ENCODE data around the gene LZTS2. TPM values are rescaled to one million over a fixed set of nuclear protein-coding genes. Genes with fewer than 3 reads are reported as not detected.

The LZTS2 gene
- polyA plus RNA-seq, 1 experiment, result 33.3 TPM

GRCh38 chr10:100966887-100967286 lies 32.7 kb upstream of the LZTS2 start:
- Histone ChIP-seq H3K27me3 (ENCODE audit: control insufficient read depth, insufficient read depth, low read length) (no peaks in the 10 kb centered on the region), H3K27ac (ENCODE audit: low read depth, low read length) (no peak overlapping the region), H3K9me3 (ENCODE audit: control insufficient read depth, insufficient read depth, low read length) (no peaks in the 10 kb centered on the region), H3K4me3 (ENCODE audit: low read depth, low read length) (no peak overlapping the region)
- ChIA-PET POLR2A (no interaction called here), CTCF (interaction anchor here (0.8 to 1.2 kb wide), 2 partner anchors 47 to 83 kb away, joined by 3 to 4 read pairs; no protein-coding TSS in a partner anchor)
- TF ChIP-seq, protein P1, sequence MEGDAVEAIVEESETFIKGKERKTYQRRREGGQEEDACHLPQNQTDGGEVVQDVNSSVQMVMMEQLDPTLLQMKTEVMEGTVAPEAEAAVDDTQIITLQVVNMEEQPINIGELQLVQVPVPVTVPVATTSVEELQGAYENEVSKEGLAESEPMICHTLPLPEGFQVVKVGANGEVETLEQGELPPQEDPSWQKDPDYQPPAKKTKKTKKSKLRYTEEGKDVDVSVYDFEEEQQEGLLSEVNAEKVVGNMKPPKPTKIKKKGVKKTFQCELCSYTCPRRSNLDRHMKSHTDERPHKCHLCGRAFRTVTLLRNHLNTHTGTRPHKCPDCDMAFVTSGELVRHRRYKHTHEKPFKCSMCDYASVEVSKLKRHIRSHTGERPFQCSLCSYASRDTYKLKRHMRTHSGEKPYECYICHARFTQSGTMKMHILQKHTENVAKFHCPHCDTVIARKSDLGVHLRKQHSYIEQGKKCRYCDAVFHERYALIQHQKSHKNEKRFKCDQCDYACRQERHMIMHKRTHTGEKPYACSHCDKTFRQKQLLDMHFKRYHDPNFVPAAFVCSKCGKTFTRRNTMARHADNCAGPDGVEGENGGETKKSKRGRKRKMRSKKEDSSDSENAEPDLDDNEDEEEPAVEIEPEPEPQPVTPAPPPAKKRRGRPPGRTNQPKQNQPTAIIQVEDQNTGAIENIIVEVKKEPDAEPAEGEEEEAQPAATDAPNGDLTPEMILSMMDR (IDR thresholded peaks at IDR 0.05; ENCODE audit: low read depth, low read length), result no peak
- no peak for DNase-seq (ENCODE audit: low read depth, low spot score)

DNA sequence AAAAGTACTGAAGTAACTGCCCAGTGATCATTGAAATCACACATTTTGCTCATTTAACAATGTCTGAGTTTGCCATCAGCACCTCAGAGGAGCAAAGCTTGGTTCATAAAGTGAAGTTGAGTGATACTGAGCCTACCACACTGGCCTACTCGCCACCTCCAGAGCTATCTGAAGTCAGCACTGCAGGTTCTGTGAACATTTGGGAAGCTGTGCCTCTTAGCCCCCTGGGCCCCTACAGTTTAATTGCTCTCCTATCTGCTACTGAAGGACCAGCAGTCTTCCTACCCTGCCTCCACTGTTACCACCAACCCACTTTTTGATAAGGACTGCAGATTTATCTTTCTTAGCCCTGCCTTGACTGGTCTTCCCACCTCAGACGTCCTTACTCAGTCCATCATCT lies 32.3 kb upstream of the LZTS2 start:
- Histone ChIP-seq H3K27ac (ENCODE audit: low read depth, low read length) (no peak overlapping the region), H3K27me3 (ENCODE audit: control insufficient read depth, insufficient read depth, low read length) (no peaks in the 10 kb centered on the region), H3K9me3 (ENCODE audit: control insufficient read depth, insufficient read depth, low read length) (no peaks in the 10 kb centered on the region), H3K4me3 (ENCODE audit: low read depth, low read length) (no peak overlapping the region)
- POLR2A ChIA-PET, result no interaction called here
- no peak for DNase-seq (ENCODE audit: low read depth, low spot score)
- CTCF ChIA-PET, result interaction anchor here (0.8 to 2.1 kb wide), 4 partner anchors 30 to 83 kb away, joined by 3 to 8 read pairs (median 5); no protein-coding TSS in a partner anchor
- TF ChIP-seq, protein P1 (IDR thresholded peaks at IDR 0.05; ENCODE audit: low read depth, low read length), result no peak

DNA sequence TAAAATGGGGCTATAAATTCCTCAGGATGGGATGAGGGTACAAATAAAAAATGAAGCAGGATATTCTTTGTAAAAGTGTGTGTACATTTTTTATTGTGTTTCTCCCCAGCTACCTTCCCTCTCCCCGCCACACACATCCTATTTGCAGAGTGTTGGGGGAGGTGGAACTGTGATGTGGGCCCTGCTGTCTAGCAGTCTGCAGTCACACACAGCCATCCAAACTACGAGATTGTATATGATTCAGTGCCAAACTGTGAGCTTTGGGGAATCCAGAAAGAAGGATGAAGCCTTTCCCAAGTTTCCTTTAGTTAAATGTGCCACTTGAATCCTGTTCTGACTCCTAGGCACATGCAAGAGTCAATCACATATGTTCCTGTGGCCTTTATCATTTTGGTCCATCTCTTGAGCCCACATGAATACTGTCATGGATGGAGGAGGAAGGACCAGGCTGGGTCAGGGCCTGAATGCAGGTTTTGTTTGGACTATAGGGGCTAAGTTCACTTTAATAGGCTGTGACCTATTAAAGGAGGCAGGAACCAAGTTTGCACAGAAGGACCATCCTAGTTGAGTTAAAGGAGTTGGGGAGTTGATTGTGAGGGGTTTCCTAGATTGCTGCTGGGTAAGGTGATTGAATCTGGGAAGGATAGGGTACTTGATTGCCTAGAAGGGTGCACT lies 31.4 kb upstream of the LZTS2 start:
- H3K4me3 ChIP-seq (ENCODE audit: low read depth, low read length), result no peak overlapping the region
- POLR2A ChIA-PET, result no interaction called here
- no peaks in the 10 kb centered on the region for H3K9me3 ChIP-seq (ENCODE audit: control insufficient read depth, insufficient read depth, low read length)
- H3K27ac ChIP-seq (ENCODE audit: low read depth, low read length), result no peak overlapping the region
- no peak for DNase-seq (ENCODE audit: low read depth, low spot score)
- no peaks in the 10 kb centered on the region for H3K27me3 ChIP-seq (ENCODE audit: control insufficient read depth, insufficient read depth, low read length)
- TF ChIP-seq, protein P1 (IDR thresholded peaks at IDR 0.05; ENCODE audit: low read depth, low read length), result no peak
- CTCF ChIA-PET, result interaction anchor here (0.7 to 2.5 kb wide), 11 partner anchors 9 to 175 kb away, joined by 3 to 10 read pairs (median 5); partner anchors contain the start of genes MRPL43, PDZD7, SFXN3 and TWNK

GRCh38 chr10:100968863-100969186 lies 30.8 kb upstream of the LZTS2 start:
- no peak for DNase-seq (ENCODE audit: low read depth, low spot score)
- ChIA-PET POLR2A (no interaction called here), CTCF (interaction anchor here (0.7 to 2.5 kb wide), 12 partner anchors 10 to 174 kb away, joined by 3 to 10 read pairs (median 4); partner anchors contain the start of genes MRPL43, PDZD7, SFXN3 and TWNK)
- Histone ChIP-seq H3K27me3 (ENCODE audit: control insufficient read depth, insufficient read depth, low read length) (no peaks in the 10 kb centered on the region), H3K9me3 (ENCODE audit: control insufficient read depth, insufficient read depth, low read length) (no peaks in the 10 kb centered on the region), H3K4me3 (ENCODE audit: low read depth, low read length) (peak overlapping the region; percentile 67), H3K27ac (ENCODE audit: low read depth, low read length) (peak overlapping the region; percentile 21)
- TF ChIP-seq, protein P1 (IDR thresholded peaks at IDR 0.05; ENCODE audit: low read depth, low read length), result no peak

Data from AG04450 (cell line).